HCT116 (cell line): ENCODE measurements around the gene EHD1. TPM values are rescaled to one million over a fixed set of nuclear protein-coding genes. Genes with fewer than 3 reads are reported as not detected.

ENCODE experiments used
- ATAC-seq: fragments of 200-7000 bp; cut with Tn5 transposase; 2 replicates; pipeline ENCODE4 v1.9.1; 2020; ENCODE audit warnings: mild to moderate bottlenecking, moderate library complexity
- BruUV-seq: library from RNA; stranded (reverse); fragments of 400-500 nt; replicated peaks from 2 replicates; lab custom pipeline; 2021; lab: Mats Ljungman, UMichigan
- CTCF ChIA-PET: fragments of 300-600 bp; sonication (Branson Sonifier 250); formaldehyde crosslinking; loops from one replicate; lab custom pipeline; 2021; ENCODE audit warnings: antibody characterized with exemption; lab: Charles Lee
- POLR2A ChIA-PET: fragments of 300-600, 350-600 bp; sonication (Branson Sonifier 250); formaldehyde crosslinking; loops from one replicate; lab custom pipeline; 2021; ENCODE audit warnings: antibody characterized with exemption; lab: Charles Lee
- RAD21 ChIA-PET, 2 experiments: fragments of 300-600 bp; sonication (Branson Sonifier 250); formaldehyde crosslinking; loops; one replicate each; lab custom pipeline; 2023; ENCODE audit warnings: low total read pairs in 2 of 2; ENCODE audit not compliant: uncharacterized antibody in 2 of 2, unreplicated experiment in 2 of 2, low non-redundant PET in 1 of 2; lab: Charles Lee
- DNase-seq: peaks from one replicate; pipeline ENCODE4 v3.0.0-alpha.2; 2010; ENCODE audit warnings: low read depth, low spot score
- H2AFZ ChIP-seq: fragments of 200-600 bp; shearing (Covaris generic), sonication (generic); 2 replicates; pipeline ENCODE4 v1.6.1; 2017; ENCODE audit warnings: low read depth, mixed run types, mixed read lengths, antibody characterized with exemption, low read length; ENCODE audit not compliant: poor library complexity, severe bottlenecking
- H3K27ac ChIP-seq: 2 replicates; pipeline ENCODE4 v1.5.1; 2012; ENCODE audit warnings: low read depth, low read length
- H3K27me3 ChIP-seq: fragments of 200-600 bp; sonication (generic); 2 replicates; pipeline ENCODE4 v1.6.1; 2016; ENCODE audit warnings: mixed run types, low read length, mixed read lengths; ENCODE audit not compliant: insufficient read depth
- H3K36me3 ChIP-seq, 2 experiments: fragments of 200-500 bp in 1 of 2; fragments of 200-600 bp in 1 of 2; sonication (Bioruptor generic) in 1 of 2; sonication (generic) in 1 of 2; 2 replicates each; pipeline versions ENCODE4 v1.5.1 to v1.6.1; 2014 to 2016; ENCODE audit warnings: low read length in 2 of 2, inconsistent platforms in 1 of 2, mixed read lengths in 1 of 2, mixed run types in 1 of 2; ENCODE audit not compliant: insufficient read depth in 2 of 2, control insufficient read depth in 1 of 2
- H3K4me1 ChIP-seq, 2 experiments: fragments of 200-600 bp in 1 of 2; sonication (generic) in 1 of 2; 2 replicates each; pipeline versions ENCODE4 v1.5.1 to v1.6.1; 2012 to 2017; ENCODE audit warnings: low read length in 2 of 2, inconsistent platforms in 1 of 2, mild to moderate bottlenecking in 1 of 2, mixed read lengths in 1 of 2, mixed run types in 1 of 2, moderate library complexity in 1 of 2; ENCODE audit not compliant: insufficient read depth in 2 of 2, control insufficient read depth in 1 of 2
- H3K4me2 ChIP-seq: fragments of 200-600 bp; sonication (generic); 2 replicates; pipeline ENCODE4 v1.6.1; 2017; ENCODE audit warnings: mixed run types, low read length, mixed read lengths
- H3K4me3 ChIP-seq, 2 experiments: fragments of 200-600 bp in 1 of 2; sonication (generic) in 1 of 2; replicated peaks in 1 of 2; 2 replicates each; pipeline ENCODE4 v1.5.1; 2011 to 2016; ENCODE audit warnings: low read length in 2 of 2, control low read depth in 1 of 2, low read depth in 1 of 2, mild to moderate bottlenecking in 1 of 2, mixed read lengths in 1 of 2, mixed run types in 1 of 2
- H3K79me2 ChIP-seq: fragments of 200-600 bp; sonication (generic); 2 replicates; pipeline ENCODE4 v1.6.1; 2017; ENCODE audit warnings: mild to moderate bottlenecking, mixed run types, low read length, moderate library complexity, mixed read lengths; ENCODE audit not compliant: insufficient read depth
- H3K9ac ChIP-seq: fragments of 200-600 bp; sonication (generic); 2 replicates; pipeline ENCODE4 v1.6.1; 2016; ENCODE audit warnings: low read length, mixed read lengths
- H3K9me2 ChIP-seq: fragments of 200-600 bp; sonication (generic), shearing (Covaris generic); 2 replicates; pipeline ENCODE4 v1.6.1; 2017; ENCODE audit warnings: mixed run types, mild to moderate bottlenecking, moderate library complexity; ENCODE audit not compliant: insufficient read depth
- H3K9me3 ChIP-seq, 2 experiments: fragments of 200-500 bp in 1 of 2; fragments of 200-600 bp in 1 of 2; sonication (Bioruptor generic) in 1 of 2; sonication (generic) in 1 of 2; 2 replicates each; pipeline ENCODE4 v1.6.1; 2014 to 2017; ENCODE audit warnings: low read length in 2 of 2, mixed read lengths in 2 of 2, inconsistent platforms in 1 of 2, low read depth in 1 of 2, mild to moderate bottlenecking in 1 of 2, mixed run types in 1 of 2, moderate library complexity in 1 of 2; ENCODE audit not compliant: control insufficient read depth in 1 of 2, insufficient read depth in 1 of 2
- H4K20me1 ChIP-seq: fragments of 200-600 bp; sonication (generic), shearing (Covaris generic); 2 replicates; pipeline ENCODE4 v1.6.1; 2017; ENCODE audit warnings: mixed run types, mild to moderate bottlenecking, moderate library complexity; ENCODE audit not compliant: insufficient read depth
- ATF3 ChIP-seq: IDR thresholded peaks from 2 replicates; pipeline ENCODE4 v1.6.1; 2012
- CTCF ChIP-seq, 3 experiments: fragments of 200-600 bp in 1 of 3; sonication (generic) in 1 of 3; IDR thresholded peaks in 2 of 3; conservative IDR thresholded peaks in 1 of 3; 2 replicates each; pipeline ENCODE4 v1.5.1; 2012 to 2017; ENCODE audit warnings: low read depth in 2 of 3, low read length in 2 of 3, antibody characterized with exemption in 1 of 3, borderline replicate concordance in 1 of 3, control low read depth in 1 of 3, mild to moderate bottlenecking in 1 of 3, mixed read lengths in 1 of 3, mixed run types in 1 of 3, moderate library complexity in 1 of 3; ENCODE audit not compliant: insufficient read depth in 1 of 3
- EZH2 ChIP-seq: fragments of 200-600 bp; sonication (generic); IDR thresholded peaks from 2 replicates; pipeline ENCODE4 v1.6.1; 2017; ENCODE audit warnings: antibody characterized with exemption, mixed run types
- EZH2phosphoT487 ChIP-seq: fragments of 200-600 bp; IDR thresholded peaks from 2 replicates; pipeline ENCODE4 v1.6.1; 2018; ENCODE audit warnings: antibody characterized with exemption, borderline replicate concordance
- JUND ChIP-seq: IDR thresholded peaks from 2 replicates; pipeline ENCODE4 v1.6.1; 2012
- MAX ChIP-seq: IDR thresholded peaks from 2 replicates; pipeline ENCODE4 v1.6.1; 2012
- POLR2AphosphoS5 ChIP-seq: IDR thresholded peaks from 2 replicates; pipeline ENCODE4 v1.6.1; 2011; ENCODE audit warnings: mild to moderate bottlenecking, low read depth, low read length, moderate library complexity
- RAD21 ChIP-seq: IDR thresholded peaks from 2 replicates; pipeline ENCODE4 v1.6.1; 2012; ENCODE audit warnings: low read depth, mild to moderate bottlenecking
- REST ChIP-seq: IDR thresholded peaks from 2 replicates; pipeline ENCODE4 v1.6.1; 2012; ENCODE audit warnings: low read depth
- SIN3A ChIP-seq: IDR thresholded peaks from 2 replicates; pipeline ENCODE4 v1.6.1; 2012; ENCODE audit warnings: low read depth
- SRF ChIP-seq: IDR thresholded peaks from 2 replicates; pipeline ENCODE4 v1.6.1; 2012; ENCODE audit warnings: low read depth
- ZNF274 ChIP-seq: fragments of 200-500 bp; sonication (Bioruptor generic); IDR thresholded peaks from 2 replicates; pipeline ENCODE4 v1.6.1; 2014; ENCODE audit warnings: mild to moderate bottlenecking, low read depth, low read length, inconsistent platforms
- intact Hi-C: fragments of 100-400 bp; cut with micrococcal nuclease; formaldehyde crosslinking; loops from 2 replicates; pipeline ENCODE4 v1.10.0; 2022
- total RNA-seq: library from RNA; stranded (reverse); gene quantifications from one replicate; pipeline ENCODE4 v1.2.1, GENCODE V29; 2021; ENCODE audit not compliant: unreplicated experiment

The EHD1 gene
- total RNA-seq, 1 experiment from 2014 or later: 48.1 TPM

GRCh38 chr11:64921384-64921783 is 43.0 kb upstream of the EHD1 start:
- ChIA-PET RAD21 (no interaction called here), POLR2A (no interaction called here), CTCF (no interaction called here)
- ATAC-seq (no peak), DNase-seq (no peak)
- Histone ChIP-seq H3K27me3 (no peaks in the 10 kb centered on the region), H3K4me3 (no peak overlapping the region), H2AFZ (no peak overlapping the region), H4K20me1 (no peaks in the 10 kb centered on the region), H3K9ac (no peak overlapping the region), H3K79me2 (peaks cover 5% of the 10 kb centered on the region; the same call in 1 of the 2 replicates), H3K4me2 (no peak overlapping the region), H3K9me3 (no peaks in the 10 kb centered on the region), H3K9me2 (no peaks in the 10 kb centered on the region), H3K36me3 (no peaks in the 10 kb centered on the region), H3K4me1 (peaks cover 16 to 38% of the 10 kb centered on the region in 2 experiments), H3K27ac (no peak overlapping the region)
- intact Hi-C loops: no loop called here
- TF ChIP-seq SIN3A (no peak), ZNF274 (no peak), MAX (no peak), JUND (no peak), SRF (no peak), RAD21 (no peak), POLR2AphosphoS5 (no peak), REST (no peak), EZH2phosphoT487 (no peak), ATF3 (no peak), CTCF (IDR thresholded peaks at IDR 0.05 in 2 of 3, conservative IDR thresholded peaks at IDR 0.05 in 1 of 3; ENCODE audit: borderline replicate concordance in 1 of 3, insufficient read depth in 1 of 3, low read depth in 2 of 3, low read length in 2 of 3) (no peak), EZH2 (no peak)
- BruUV-seq: no TSS peak
